ENCODE data around the gene CARD16.
"Not testable (repeated sequence)": the region's sequence is repeated elsewhere in the genome, so short reads cannot be mapped to it uniquely, and the experiment has no call there.

CARD16 gene

GRCh38 chr11:105044557-105045524 lies at the start of gene CARD16:
Gene CARD16, minus strand, starts transcription at chr11:105045335. Its CDS starts 38 bp downstream, at chr11:105045297.
- H3K4me3 ChIP-seq (ENCODE audit: low read length), result peak within 1 kb of the TSS; percentile 4
- DNase-seq (ENCODE audit: low read depth), result peak; percentile 73

GRCh38 chr11:105092256-105093239 lies 47.4 kb upstream of the CARD16 start:
- peak; percentile 73 for DNase-seq (ENCODE audit: low read depth)
- H3K4me3 ChIP-seq (ENCODE audit: low read length), result no peak overlapping the region
- TF ChIP-seq CTCF (IDR thresholded peaks at IDR 0.05; ENCODE audit: insufficient read depth, low read depth, low read length, missing control alignments), result no peak

- no peak for DNase-seq (ENCODE audit: low read depth)
- TF ChIP-seq CTCF (IDR thresholded peaks at IDR 0.05; ENCODE audit: insufficient read depth, low read depth, low read length, missing control alignments), result no peak
- no peak overlapping the region for H3K4me3 ChIP-seq (ENCODE audit: low read length)
Measured at GRCh38 chr11:105081412-105082150, 36.4 kb upstream of the CARD16 start.

GRCh38 chr11:105080171-105080906 lies 35.2 kb upstream of the CARD16 start:
- DNase-seq (ENCODE audit: low read depth); H3K4me3 ChIP-seq (ENCODE audit: low read length): not testable (repeated sequence)

GRCh38 chr11:105078283-105078682 lies 33.1 kb upstream of the CARD16 start:
- no peak overlapping the region for H3K4me3 ChIP-seq (ENCODE audit: low read length)
- peak; percentile 30 for DNase-seq (ENCODE audit: low read depth)
- no peak for TF ChIP-seq CTCF (IDR thresholded peaks at IDR 0.05; ENCODE audit: insufficient read depth, low read depth, low read length, missing control alignments)

- not testable (repeated sequence) for DNase-seq (ENCODE audit: low read depth)
Measured at GRCh38 chr11:105077141-105077790, 32.1 kb upstream of the CARD16 start.

GRCh38 chr11:105074166-105074530 lies 29.0 kb upstream of the CARD16 start:
- DNase-seq (ENCODE audit: low read depth), result no peak

More at GRCh38 chr11:105077141-105077790, 32.1 kb upstream of the CARD16 start:
- H3K4me3 ChIP-seq (ENCODE audit: low read length), result not testable (repeated sequence)

More at GRCh38 chr11:105074166-105074530, 29.0 kb upstream of the CARD16 start:
- no peak for TF ChIP-seq CTCF (IDR thresholded peaks at IDR 0.05; ENCODE audit: insufficient read depth, low read depth, low read length, missing control alignments)
- H3K4me3 ChIP-seq (ENCODE audit: low read length), result no peak overlapping the region

All from epithelial cell of esophagus (primary cell).